Measurements from ENCODE around the gene PDPK1. TPM values are rescaled to one million over a fixed set of nuclear protein-coding genes. Genes with fewer than 3 reads are reported as not detected.

The PDPK1 gene
- total RNA-seq, 1 donor from 2014 or later: 51.9 TPM

DNA sequence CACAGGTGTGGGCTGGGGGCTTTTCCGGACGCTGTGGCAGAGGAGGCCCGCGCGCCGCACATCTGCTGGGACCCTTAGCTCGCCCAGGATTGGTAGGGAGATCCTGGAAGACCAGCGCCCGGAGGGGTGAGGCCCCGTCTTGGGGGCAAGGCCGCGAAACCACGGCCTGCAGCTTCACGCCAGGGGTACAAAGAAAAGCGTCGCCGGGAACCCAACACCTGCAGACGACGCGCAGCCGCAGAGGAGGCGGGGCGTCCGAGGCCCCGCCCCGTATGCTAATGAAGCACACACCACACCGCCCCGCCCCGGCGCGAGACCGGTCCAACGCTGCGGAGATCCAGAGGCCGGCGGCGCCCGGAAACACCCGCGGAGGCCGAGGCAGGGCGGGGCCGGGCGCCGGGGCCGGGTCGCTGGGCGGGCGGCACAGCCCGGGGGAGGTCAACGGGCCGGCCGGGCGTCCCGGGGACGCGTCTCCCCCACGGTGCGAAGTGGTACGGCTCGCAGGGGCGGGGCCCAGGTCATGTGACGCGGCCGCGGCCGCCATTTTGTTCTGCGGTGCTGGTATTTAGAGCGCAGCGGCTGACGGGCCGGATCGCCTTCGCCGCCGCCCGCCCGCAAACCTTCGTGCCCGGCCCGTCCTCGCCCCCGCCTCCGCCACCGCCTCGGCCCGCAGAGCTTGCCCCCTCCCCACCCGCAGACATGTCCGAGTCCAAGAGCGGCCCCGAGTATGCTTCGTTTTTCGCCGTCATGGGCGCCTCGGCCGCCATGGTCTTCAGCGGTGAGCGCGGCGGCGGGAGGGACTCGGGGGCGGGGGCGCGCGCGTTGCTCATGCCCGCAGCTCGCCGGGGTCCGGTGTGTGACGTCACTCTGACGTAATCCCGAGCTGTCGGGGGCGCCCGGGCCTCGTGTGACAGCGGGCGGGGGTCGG, 24.2 kb upstream of the PDPK1 start, which contains the start of gene ATP6V0C:
ATP6V0C (plus strand) TSS at position 548 of the 928 bp plus-strand sequence; CDS start at position 700, 152 bp downstream.
- Mint-ChIP-seq H3K27me3 (peaks cover 6% of the 10 kb centered on the region), H3K4me1 (peaks cover 38% of the 10 kb centered on the region), H3K4me3 (peak within 1 kb of the TSS; percentile 94), H3K9me3 (no peaks in the 10 kb centered on the region), H3K27ac (peak within 1 kb of the TSS; percentile 97), H3K36me3 (ENCODE audit: low read depth) (peaks cover 10% of the 10 kb centered on the region)
- intact Hi-C loops (cut with micrococcal nuclease): loop anchor here (1.0 to 10.0 kb wide), 3 partner anchors 19 to 356 kb away; partner anchors contain the start of gene TRAF7
- peak; percentile 98 for DNase-seq

DNA sequence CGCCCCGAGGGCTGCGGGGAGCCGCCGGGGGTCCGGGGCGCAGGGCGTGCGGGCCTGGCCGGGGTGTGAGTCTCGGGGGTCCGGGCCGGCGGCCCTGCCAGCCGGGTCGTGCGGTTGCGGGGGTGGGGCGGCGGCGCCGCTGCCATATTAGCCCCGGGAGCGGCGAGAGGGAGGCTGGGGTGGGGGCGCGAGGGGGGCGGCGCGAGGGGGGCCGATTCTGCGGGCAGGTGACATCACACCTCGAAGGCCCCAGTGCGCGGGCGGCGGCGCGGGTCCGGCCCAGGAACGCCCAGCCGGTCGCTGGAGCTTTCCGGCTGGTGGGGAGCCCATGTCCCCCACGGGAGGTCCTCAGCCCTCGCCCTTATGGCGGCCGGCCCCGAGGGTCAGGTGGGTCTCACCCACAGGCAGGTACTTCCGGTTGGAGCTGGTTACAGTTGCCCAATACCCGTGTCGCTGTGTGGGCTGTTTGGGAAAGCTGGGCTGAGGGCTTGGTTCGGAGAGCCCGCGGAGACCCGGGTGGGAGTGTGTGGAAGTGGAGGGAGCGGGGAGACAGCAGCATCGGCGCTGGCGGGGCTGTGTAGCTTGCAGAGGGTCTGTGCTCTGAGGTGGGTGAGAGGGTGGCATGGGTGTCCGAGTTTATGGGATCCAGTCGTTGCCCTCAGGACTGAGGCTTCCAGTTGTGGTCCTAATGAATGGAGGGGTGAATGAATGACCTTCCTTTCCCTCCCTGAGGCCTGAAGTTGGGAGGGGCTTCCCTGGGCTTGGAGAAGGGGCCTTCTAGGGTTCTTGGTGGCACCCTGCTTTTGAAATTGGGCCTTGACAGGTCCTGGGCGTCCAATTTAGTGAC, 23.3 kb upstream of the PDPK1 start:
- H3K4me1 Mint-ChIP-seq: peaks cover 42% of the 10 kb centered on the region
- intact Hi-C loops (cut with micrococcal nuclease): loop anchor here (5.0 to 10.0 kb wide), 2 partner anchors 90 to 357 kb away; partner anchors contain the start of gene TRAF7
- H3K9me3 Mint-ChIP-seq: no peaks in the 10 kb centered on the region
- peak overlapping the region; percentile 93 for H3K4me3 Mint-ChIP-seq
- DNase-seq: peak; percentile 82
- H3K27me3 Mint-ChIP-seq: peaks cover 6% of the 10 kb centered on the region
- peaks cover 11% of the 10 kb centered on the region for H3K36me3 Mint-ChIP-seq (ENCODE audit: low read depth)
- H3K27ac Mint-ChIP-seq: peak overlapping the region; percentile 91

DNA sequence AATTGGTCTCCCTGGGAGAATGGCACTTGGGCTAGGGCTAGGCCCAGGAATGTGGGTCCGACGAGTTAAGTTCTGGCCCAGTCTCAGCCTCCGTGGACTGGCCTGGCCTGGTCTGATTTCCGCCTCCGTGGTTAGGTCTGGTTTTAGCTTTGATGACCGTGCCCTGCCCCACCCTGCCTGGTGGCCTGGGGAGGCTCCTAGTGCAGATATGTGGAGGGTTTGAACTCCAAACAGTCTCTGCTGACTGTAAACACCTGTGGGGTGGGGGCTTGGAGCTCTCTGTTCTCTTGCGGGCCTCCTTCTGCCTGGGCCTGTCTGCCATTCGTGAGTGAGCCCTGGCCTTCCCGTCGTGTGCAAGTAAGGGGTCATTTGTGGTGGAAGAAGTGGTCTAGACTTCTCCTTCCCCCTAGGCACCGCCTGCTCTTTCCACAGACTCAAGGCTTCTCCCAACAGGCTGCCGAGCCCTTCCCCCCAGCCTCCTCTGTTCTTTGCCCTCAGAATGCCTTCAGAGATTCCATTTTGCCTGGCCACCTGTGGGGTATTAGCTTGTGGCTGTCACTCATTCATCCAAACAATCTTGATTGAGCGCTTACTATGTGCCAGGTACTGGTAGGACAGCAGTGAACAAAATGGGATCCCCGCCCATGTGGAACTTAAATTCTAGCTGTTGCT, 22.5 kb upstream of the PDPK1 start:
- intact Hi-C loops (cut with micrococcal nuclease): loop anchor here (10.0 kb wide), 1 partner anchor 89 kb away; no protein-coding TSS in a partner anchor
- Mint-ChIP-seq H3K9me3 (no peaks in the 10 kb centered on the region), H3K4me3 (peak overlapping the region; percentile 93), H3K27me3 (peaks cover 6% of the 10 kb centered on the region), H3K4me1 (peaks cover 47% of the 10 kb centered on the region), H3K36me3 (ENCODE audit: low read depth) (peaks cover 16% of the 10 kb centered on the region), H3K27ac (peak overlapping the region; percentile 91)
- DNase-seq: peak; percentile 67

DNA sequence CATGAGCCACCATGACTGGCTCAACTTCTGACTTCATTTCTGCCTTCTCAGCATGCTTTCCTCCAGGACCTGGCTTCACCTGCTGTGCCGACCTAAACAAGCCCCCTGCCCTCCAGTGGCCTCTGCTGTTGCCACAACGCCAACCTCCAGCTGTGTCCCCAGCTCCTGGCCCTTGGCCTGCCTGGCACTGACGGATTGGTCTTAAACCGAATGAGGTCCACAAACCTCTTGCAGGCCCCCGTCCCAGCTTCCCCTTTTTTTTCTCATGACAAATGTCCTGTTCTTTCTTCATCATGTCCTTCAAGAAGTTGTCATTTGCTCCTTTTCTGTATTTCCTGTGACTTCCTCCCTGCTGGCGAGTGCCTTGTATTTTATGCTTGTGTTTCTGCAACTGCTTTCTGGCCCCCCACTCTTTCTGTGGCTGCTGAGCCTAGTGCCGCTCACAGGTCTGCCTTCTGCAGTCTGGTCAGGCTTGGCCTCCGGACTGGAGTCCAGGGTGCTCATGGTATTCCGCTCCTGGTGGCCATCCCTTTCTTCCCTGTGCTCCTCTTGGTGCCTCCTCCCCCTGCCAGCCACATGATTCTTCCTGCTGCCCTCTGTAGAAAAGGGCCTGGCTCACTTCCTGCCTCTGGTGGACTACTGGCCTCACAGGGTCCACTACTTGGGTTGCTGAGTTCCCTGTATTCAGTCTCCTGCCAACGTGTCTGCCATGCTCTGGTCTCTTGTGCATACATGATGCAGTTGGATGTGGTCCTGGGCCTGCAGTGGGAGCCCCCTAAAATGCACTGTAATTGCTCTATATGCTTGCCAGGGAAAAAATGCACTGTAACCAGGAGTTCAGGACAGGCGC, 21.2 kb upstream of the PDPK1 start:
- Mint-ChIP-seq H3K27ac (peak overlapping the region; percentile 76), H3K36me3 (ENCODE audit: low read depth) (peaks cover 22% of the 10 kb centered on the region), H3K4me1 (peaks cover 54% of the 10 kb centered on the region), H3K9me3 (no peaks in the 10 kb centered on the region), H3K4me3 (peak overlapping the region; percentile 93), H3K27me3 (peaks cover 3% of the 10 kb centered on the region)
- DNase-seq: no peak
- intact Hi-C loops (cut with micrococcal nuclease): loop anchor here (10.0 kb wide), 1 partner anchor 88 kb away; no protein-coding TSS in a partner anchor

DNA sequence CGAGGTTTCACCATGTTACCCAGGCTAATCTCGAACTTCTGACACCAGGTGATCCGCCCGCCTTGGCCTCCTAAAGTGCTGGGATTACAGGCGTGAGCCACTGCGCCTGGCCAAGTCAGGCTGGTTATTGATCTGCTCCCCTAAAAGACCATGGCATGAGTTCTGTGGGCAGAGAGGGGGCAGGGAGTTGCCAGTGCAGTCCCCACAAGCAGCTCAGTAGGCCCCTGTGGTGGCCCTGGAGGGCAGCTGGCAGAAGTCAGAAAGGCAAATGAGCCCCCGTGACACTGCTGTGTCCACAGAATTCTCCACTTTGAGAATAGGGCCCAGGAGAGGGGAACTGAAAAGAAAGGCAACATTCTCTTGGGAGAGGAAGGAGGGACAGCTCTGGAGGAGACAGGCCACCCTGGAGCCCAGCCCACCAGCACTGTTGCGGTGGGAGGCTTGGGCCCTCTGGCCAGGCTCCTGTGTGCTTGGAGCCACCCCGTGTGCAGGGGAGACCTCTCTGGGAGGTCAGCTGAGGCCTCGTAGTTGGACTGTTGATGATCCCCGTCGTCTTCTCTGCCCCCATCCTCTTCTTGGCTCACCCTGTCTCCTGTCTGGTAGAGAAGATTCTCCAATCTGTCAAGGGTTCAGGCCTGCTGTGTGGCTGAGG, 19.7 kb upstream of the PDPK1 start:
- Mint-ChIP-seq H3K4me3 (no peak overlapping the region), H3K27me3 (no peaks in the 10 kb centered on the region), H3K27ac (peak overlapping the region; percentile 53), H3K36me3 (ENCODE audit: low read depth) (peaks cover 24% of the 10 kb centered on the region), H3K9me3 (no peaks in the 10 kb centered on the region), H3K4me1 (peaks cover 42% of the 10 kb centered on the region)
- DNase-seq: no peak
- intact Hi-C loops (cut with micrococcal nuclease): loop anchor here (10.0 kb wide), 1 partner anchor 87 kb away; no protein-coding TSS in a partner anchor

DNA sequence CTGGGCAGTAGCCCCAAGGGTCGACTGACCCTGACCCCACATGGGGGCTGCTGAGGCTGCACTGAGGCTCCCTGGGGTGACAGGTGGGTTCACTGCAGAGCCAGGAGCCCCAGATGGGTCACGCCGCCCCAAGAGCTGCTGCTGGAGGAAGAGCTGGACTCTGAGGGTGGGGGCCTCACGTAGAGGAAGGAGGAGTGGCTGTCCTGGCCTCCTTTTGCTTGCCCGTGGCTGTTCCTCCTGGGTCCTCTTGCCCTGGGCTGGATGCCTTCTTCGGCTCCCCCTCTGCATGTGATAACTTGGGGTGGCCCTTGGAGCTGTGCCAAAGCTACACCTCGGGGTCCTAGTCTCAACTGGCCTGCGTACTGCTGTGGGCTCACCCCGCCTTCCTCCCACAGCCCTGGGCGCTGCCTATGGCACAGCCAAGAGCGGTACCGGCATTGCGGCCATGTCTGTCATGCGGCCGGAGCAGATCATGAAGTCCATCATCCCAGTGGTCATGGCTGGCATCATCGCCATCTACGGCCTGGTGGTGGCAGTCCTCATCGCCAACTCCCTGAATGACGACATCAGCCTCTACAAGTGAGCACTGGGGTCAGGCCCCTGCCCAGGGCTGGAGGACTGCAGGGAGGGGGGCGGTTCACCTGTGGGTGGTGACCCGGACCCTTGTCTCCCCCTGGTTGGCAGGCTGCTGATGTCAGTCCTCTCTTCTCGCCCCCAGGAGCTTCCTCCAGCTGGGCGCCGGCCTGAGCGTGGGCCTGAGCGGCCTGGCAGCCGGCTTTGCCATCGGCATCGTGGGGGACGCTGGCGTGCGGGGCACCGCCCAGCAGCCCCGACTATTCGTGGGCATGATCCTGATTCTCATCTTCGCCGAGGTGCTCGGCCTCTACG, 18.8 kb upstream of the PDPK1 start:
- H3K36me3 Mint-ChIP-seq (ENCODE audit: low read depth): peaks cover 29% of the 10 kb centered on the region
- intact Hi-C loops (cut with micrococcal nuclease): loop anchor here (10.0 kb wide), 1 partner anchor 86 kb away; no protein-coding TSS in a partner anchor
- H3K27ac Mint-ChIP-seq: peak overlapping the region; percentile 91
- no peaks in the 10 kb centered on the region for H3K27me3 Mint-ChIP-seq
- peak overlapping the region; percentile 80 for H3K4me3 Mint-ChIP-seq
- H3K9me3 Mint-ChIP-seq: no peaks in the 10 kb centered on the region
- DNase-seq: no peak
- peaks cover 44% of the 10 kb centered on the region for H3K4me1 Mint-ChIP-seq

DNA sequence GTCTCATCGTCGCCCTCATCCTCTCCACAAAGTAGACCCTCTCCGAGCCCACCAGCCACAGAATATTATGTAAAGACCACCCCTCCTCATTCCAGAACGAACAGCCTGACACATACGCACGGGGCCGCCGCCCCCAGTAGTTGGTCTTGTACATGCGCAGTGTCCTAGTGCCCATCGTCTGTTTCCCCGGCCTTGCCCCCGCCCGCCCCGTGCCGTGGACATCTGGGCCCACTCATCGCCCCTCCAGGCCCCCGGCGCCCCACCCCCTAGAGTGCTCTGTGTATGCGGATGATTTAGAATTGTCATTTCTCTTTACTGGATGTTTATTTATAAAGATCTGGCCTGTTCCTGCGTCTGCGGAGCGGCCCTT, 18.1 kb upstream of the PDPK1 start:
- peak overlapping the region; percentile 80 for H3K4me3 Mint-ChIP-seq
- H3K9me3 Mint-ChIP-seq: no peaks in the 10 kb centered on the region
- no peak for DNase-seq
- intact Hi-C loops (cut with micrococcal nuclease): loop anchor here (10.0 kb wide), 1 partner anchor 85 kb away; no protein-coding TSS in a partner anchor
- H3K27me3 Mint-ChIP-seq: no peaks in the 10 kb centered on the region
- H3K4me1 Mint-ChIP-seq: peaks cover 48% of the 10 kb centered on the region
- H3K36me3 Mint-ChIP-seq (ENCODE audit: low read depth): peaks cover 35% of the 10 kb centered on the region
- H3K27ac Mint-ChIP-seq: peak overlapping the region; percentile 91

DNA sequence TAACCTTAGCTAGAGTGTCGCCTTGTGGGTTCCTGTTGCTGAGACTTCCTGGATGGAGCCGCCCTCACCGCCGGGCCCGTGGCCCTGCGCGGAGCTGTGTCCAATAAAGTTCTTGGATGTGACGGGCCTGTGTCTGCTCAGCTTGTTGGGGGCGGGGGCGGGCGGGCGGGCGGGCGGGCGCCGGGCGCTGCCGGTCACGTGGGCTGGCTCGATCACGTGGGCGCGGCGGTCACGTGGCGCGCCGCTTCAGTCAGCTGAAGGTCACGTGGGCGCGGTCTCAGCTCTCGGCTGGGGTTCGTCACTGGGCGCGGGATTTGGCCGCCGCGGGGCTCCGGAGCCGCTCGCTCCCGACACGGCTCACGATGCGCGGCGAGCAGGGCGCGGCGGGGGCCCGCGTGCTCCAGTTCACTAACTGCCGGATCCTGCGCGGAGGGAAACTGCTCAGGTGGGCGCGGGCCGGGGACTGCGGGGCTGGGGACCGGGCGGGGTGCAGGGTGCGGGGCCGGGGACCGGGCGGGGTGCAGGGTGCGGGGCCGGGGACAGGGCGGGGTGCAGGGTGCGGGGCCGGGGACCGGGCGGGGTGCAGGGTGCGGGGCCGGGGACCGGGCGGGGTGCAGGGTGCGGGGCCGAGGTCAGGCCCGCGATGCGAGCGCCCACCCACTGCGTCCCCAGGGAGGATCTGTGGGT, 17.6 kb upstream of the PDPK1 start, which contains the start of gene AMDHD2:
AMDHD2 (plus strand) TSS at position 275 of the 687 bp plus-strand sequence; CDS start at position 363, 88 bp downstream.
- Mint-ChIP-seq H3K36me3 (ENCODE audit: low read depth) (peaks cover 35% of the 10 kb centered on the region), H3K27me3 (no peaks in the 10 kb centered on the region), H3K4me1 (peaks cover 46% of the 10 kb centered on the region), H3K4me3 (peak within 1 kb of the TSS; percentile 86), H3K9me3 (no peaks in the 10 kb centered on the region), H3K27ac (peak within 1 kb of the TSS; percentile 91)
- intact Hi-C loops (cut with micrococcal nuclease): no loop called here
- peak; percentile 97 for DNase-seq

DNA sequence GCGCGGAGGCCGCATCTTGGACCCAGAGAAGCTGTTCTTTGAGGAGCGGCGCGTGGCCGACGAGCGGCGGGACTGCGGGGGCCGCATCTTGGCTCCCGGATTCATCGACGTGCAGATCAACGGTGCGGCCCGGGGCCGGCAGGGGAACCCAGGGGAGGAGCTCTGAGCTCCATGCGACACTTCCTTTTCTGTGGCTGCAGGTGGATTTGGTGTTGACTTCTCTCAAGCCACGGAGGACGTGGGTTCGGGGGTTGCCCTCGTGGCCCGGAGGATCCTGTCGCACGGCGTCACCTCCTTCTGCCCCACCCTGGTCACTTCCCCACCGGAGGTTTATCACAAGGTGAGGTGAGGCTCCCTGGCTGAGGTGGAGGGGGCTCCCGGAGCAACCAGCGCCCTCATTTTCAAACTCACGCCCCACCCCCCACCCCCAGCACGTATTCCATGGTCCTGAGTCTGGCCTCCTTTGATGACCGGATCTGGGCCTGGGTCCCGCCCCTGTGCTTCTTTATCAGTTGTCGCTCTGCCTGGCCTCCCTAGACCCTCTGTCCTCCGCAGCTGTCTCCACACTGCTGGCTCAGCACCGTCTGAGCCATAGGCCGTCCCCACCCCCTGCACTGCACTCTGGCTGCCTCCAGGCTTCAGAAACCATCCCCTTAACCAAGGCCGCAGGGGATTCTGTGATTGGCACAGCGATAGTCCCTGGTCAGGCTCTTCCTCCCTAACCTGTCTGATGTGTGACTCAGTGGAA, 16.9 kb upstream of the PDPK1 start:
- Mint-ChIP-seq H3K4me3 (peak overlapping the region; percentile 86), H3K9me3 (no peaks in the 10 kb centered on the region), H3K4me1 (peaks cover 39% of the 10 kb centered on the region), H3K27ac (peak overlapping the region; percentile 88), H3K36me3 (ENCODE audit: low read depth) (peaks cover 35% of the 10 kb centered on the region), H3K27me3 (no peaks in the 10 kb centered on the region)
- intact Hi-C loops (cut with micrococcal nuclease): no loop called here
- DNase-seq: peak; percentile 89

DNA sequence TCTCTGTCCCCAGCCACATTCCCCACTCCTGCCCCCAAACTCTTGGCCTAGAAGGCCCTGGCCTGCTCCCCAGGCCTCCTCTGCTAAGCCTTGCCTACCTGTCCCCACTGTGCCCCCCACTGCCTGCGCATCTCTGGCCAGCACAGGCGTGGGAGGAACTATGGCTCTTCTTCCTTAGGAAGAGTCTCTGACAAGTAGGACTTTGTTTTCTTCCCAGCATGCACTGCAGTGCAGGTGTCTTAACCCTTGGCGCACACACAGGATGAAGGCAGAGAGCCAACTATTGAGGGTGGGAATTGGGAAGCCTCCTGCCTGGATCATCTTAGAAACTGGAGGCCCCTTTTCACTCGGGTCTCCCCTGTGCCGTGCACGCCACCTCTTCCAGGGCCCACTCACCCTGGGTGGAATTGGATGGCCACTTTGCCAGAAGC, 14.0 kb upstream of the PDPK1 start:
- no peak overlapping the region for H3K27ac Mint-ChIP-seq
- peaks cover 23% of the 10 kb centered on the region for H3K4me1 Mint-ChIP-seq
- no peaks in the 10 kb centered on the region for H3K9me3 Mint-ChIP-seq
- no peak overlapping the region for H3K4me3 Mint-ChIP-seq
- no peak for DNase-seq
- H3K27me3 Mint-ChIP-seq: no peaks in the 10 kb centered on the region
- intact Hi-C loops (cut with micrococcal nuclease): no loop called here
- H3K36me3 Mint-ChIP-seq (ENCODE audit: low read depth): peaks cover 30% of the 10 kb centered on the region
